Upper lobe of left lung (tissue), 6 donors: ENCODE results near the gene HIVEP3. TPM values are rescaled to one million over a fixed set of nuclear protein-coding genes. Genes with fewer than 3 reads are reported as not detected.
"Not testable (repeated sequence)": the region's sequence is repeated elsewhere in the genome, so short reads cannot be mapped to it uniquely, and the experiment has no call there.

ENCODE experiments used
- ATAC-seq, 2 donors: fragments of 200-7000 bp; cut with Tn5 transposase; one replicate each; pipeline ENCODE4 v1.9.1; 2022; ENCODE audit warnings: mild to moderate bottlenecking in 2 of 2, moderate library complexity in 2 of 2; ENCODE audit not compliant: low FRiP score in 2 of 2
- DNase-seq, 2 donors: peaks; one replicate each; pipeline ENCODE4 v3.0.0-alpha.2; 2019 to 2020
- H3K27ac ChIP-seq, 4 donors: fragments of 200-600 bp; sonication (generic); one replicate each; pipeline ENCODE4 v1.5.1; 2016 to 2019
- H3K27me3 ChIP-seq, 4 donors: fragments of 200-600 bp; sonication (generic); one replicate each; pipeline ENCODE4 v1.5.1; 2017 to 2019
- H3K36me3 ChIP-seq, 4 donors: fragments of 200-600 bp; sonication (generic); one replicate each; pipeline ENCODE4 v1.5.1; 2016 to 2019
- H3K4me1 ChIP-seq, 4 donors: fragments of 200-600 bp; sonication (generic); one replicate each; pipeline ENCODE4 v1.5.1; 2018 to 2019
- H3K4me3 ChIP-seq, 4 donors: fragments of 200-600 bp; sonication (generic); one replicate each; pipeline ENCODE4 v1.5.1; 2017 to 2019; ENCODE audit warnings: mild to moderate bottlenecking in 2 of 4, moderate library complexity in 1 of 4
- H3K9me3 ChIP-seq, 4 donors: fragments of 200-600 bp; sonication (generic); one replicate each; pipeline ENCODE4 v1.5.1; 2018 to 2019
- EP300 ChIP-seq, 4 donors: sonication (generic); formaldehyde crosslinking; IDR thresholded peaks; one replicate each; pipeline ENCODE4 v1.5.1; 2017; ENCODE audit warnings: antibody characterized with exemption in 4 of 4, control low read depth in 2 of 4
- POLR2A ChIP-seq, 4 donors: fragments of 450-650 bp; IDR thresholded peaks; one replicate each; pipeline ENCODE4 v1.5.1; 2016 to 2017; ENCODE audit warnings: antibody characterized with exemption in 4 of 4, mild to moderate bottlenecking in 2 of 4
- POLR2AphosphoS5 ChIP-seq, 2 donors: sonication (generic); formaldehyde crosslinking; IDR thresholded peaks; one replicate each; pipeline ENCODE4 v1.5.1; 2017; ENCODE audit warnings: antibody characterized with exemption in 2 of 2
- WGBS, 2 donors: methylation state at CpG; one replicate each; pipeline ENCODE4 v1.1.5; 2017 to 2018; 5-methylcytosine and 5-hydroxymethylcytosine counted together
- total RNA-seq, 6 donors: library from RNA; depleted of rRNA in 4 of 6; stranded (reverse); fragments of >200 nt in 4 of 6; gene quantifications; one replicate each; pipeline versions ENCODE4 v1.1.0 to v1.2.1, GENCODE V29; 2016 to 2021
- TF ChIP-seq, protein P1 (sequence below), 6 experiments: fragments of 450-650 bp in 4 of 6; fragments of 200-600 bp in 2 of 6; sonication (generic) in 2 of 6; IDR thresholded peaks; one replicate each; pipeline ENCODE4 v1.5.1; 2016 to 2019; ENCODE audit warnings: antibody characterized with exemption in 6 of 6
- donor health status: DM: no; HTN: no; CAD: no; lungs with moderate emphysema.
- donor health status: DM: no; HTN: yes; CAD: no; lungs with severe emphysema.

HIVEP3 gene
- total RNA-seq, 6 donors from 2014 or later, result 9.7 to 23.0 (median 11.6) TPM

GRCh38 chr1:41950820-41951219, 32.1 kb upstream of the HIVEP3 start:
- Histone ChIP-seq H3K4me1 (peaks cover 0 to 3% (median 0%) of the 10 kb centered on the region in 4 donors), H3K27me3 (no peaks in the 10 kb centered on the region), H3K36me3 (no peaks in the 10 kb centered on the region), H3K4me3 (no peak overlapping the region), H3K27ac (no peak overlapping the region), H3K9me3 (no peaks in the 10 kb centered on the region)
- ATAC-seq, result no peak
- WGBS, 2 donors, result 56 to 62% methylated on average over 1 of the region's 1 CpG
- no peak for DNase-seq
- TF ChIP-seq, protein P1, sequence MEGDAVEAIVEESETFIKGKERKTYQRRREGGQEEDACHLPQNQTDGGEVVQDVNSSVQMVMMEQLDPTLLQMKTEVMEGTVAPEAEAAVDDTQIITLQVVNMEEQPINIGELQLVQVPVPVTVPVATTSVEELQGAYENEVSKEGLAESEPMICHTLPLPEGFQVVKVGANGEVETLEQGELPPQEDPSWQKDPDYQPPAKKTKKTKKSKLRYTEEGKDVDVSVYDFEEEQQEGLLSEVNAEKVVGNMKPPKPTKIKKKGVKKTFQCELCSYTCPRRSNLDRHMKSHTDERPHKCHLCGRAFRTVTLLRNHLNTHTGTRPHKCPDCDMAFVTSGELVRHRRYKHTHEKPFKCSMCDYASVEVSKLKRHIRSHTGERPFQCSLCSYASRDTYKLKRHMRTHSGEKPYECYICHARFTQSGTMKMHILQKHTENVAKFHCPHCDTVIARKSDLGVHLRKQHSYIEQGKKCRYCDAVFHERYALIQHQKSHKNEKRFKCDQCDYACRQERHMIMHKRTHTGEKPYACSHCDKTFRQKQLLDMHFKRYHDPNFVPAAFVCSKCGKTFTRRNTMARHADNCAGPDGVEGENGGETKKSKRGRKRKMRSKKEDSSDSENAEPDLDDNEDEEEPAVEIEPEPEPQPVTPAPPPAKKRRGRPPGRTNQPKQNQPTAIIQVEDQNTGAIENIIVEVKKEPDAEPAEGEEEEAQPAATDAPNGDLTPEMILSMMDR (IDR thresholded peaks at IDR 0.05), result no peak
- TF ChIP-seq POLR2A (IDR thresholded peaks at IDR 0.05), result no peak
- TF ChIP-seq POLR2AphosphoS5 (IDR thresholded peaks at IDR 0.05), result no peak
- no peak for TF ChIP-seq EP300 (IDR thresholded peaks at IDR 0.05)

- 94 to 96% methylated on average over 10 of the region's 10 CpGs for WGBS, 2 donors
- H3K36me3 ChIP-seq, ATAC-seq, H3K4me1 ChIP-seq, H3K27me3 ChIP-seq, H3K4me3 ChIP-seq, H3K27ac ChIP-seq, H3K9me3 ChIP-seq: not testable (repeated sequence)
- DNase-seq, result peak in 1 of 2 donors; percentile 10
These were observed 27.2 kb upstream of the HIVEP3 start for GRCh38 chr1:41945946-41946345.

DNA sequence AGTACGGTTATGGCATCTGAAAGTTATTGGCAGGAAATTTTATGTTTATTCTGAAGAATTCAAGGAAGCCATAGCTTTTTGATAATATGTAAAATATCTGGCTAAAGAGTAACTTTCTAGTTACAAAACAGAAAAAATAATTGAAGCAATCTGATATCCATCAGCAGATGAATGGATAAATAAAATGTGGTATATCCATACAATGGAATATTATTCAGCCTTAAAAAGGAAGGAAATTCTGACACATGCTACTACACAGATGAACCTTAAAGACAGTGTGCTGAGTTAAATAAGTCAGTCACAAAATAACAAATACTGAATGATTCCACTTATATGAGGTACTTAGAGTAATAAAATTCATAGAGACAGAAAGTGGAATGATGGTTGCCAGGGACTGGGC, 25.0 kb upstream of the HIVEP3 start:
- no peak for ATAC-seq
- 90 to 91% methylated on average over 1 of the region's 1 CpG for WGBS, 2 donors
- Histone ChIP-seq H3K4me3 (no peak overlapping the region), H3K36me3 (no peaks in the 10 kb centered on the region), H3K27ac (no peak overlapping the region), H3K27me3 (no peaks in the 10 kb centered on the region), H3K9me3 (no peaks in the 10 kb centered on the region), H3K4me1 (no peaks in the 10 kb centered on the region)
- no peak for DNase-seq
- TF ChIP-seq EP300 (IDR thresholded peaks at IDR 0.05) (no peak), POLR2AphosphoS5 (IDR thresholded peaks at IDR 0.05) (no peak)

DNA sequence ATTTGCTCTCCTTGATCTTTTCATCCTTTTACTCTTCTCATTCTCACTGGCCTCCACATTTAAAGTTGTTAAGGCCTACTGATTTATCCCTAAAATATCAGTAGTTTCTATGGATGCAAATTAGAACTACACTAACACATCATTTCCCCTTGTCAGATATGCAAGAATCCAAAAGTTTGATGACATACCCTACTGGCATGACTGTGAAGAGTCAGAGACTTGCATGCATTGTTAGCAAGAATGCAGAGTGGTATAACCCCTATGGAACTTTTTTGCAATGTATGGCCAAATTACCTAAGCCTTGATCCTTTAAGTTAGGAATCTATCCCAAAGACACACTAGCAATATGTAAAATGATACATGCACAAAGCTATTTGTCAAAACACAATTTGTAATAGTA, 23.6 kb upstream of the HIVEP3 start:
- no peaks in the 10 kb centered on the region for H3K9me3 ChIP-seq
- H3K27ac ChIP-seq, result no peak overlapping the region
- no peak for DNase-seq
- no peaks in the 10 kb centered on the region for H3K4me1 ChIP-seq
- TF ChIP-seq POLR2A (IDR thresholded peaks at IDR 0.05) (no peak), POLR2AphosphoS5 (IDR thresholded peaks at IDR 0.05) (no peak), EP300 (IDR thresholded peaks at IDR 0.05) (no peak)
- TF ChIP-seq, protein P1 (IDR thresholded peaks at IDR 0.05), result no peak
- no peak overlapping the region for H3K4me3 ChIP-seq
- no peaks in the 10 kb centered on the region for H3K36me3 ChIP-seq
- no peaks in the 10 kb centered on the region for H3K27me3 ChIP-seq
- ATAC-seq, result no peak

DNA sequence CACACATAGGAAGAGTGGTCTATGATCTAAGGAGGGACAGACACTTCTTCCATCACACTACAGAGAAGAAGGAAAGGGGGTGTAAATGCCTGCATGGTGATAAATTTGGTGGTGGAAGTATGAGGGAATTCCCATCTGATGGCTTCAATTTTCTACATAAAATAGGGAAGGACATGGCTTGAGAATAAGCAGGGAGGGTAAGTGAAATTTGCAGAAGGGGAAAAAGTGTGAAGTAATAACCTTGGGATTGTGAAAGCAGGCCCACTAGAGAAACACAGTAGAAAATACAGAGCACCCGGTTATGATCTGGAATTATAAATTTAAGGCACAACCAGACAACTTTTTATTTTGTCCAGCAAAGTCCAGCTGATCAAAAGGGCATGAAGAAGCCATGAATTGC, 22.7 kb upstream of the HIVEP3 start:
- Histone ChIP-seq H3K36me3 (no peaks in the 10 kb centered on the region), H3K4me3 (no peak overlapping the region), H3K27me3 (no peaks in the 10 kb centered on the region), H3K9me3 (no peaks in the 10 kb centered on the region), H3K4me1 (no peaks in the 10 kb centered on the region), H3K27ac (no peak overlapping the region)
- WGBS, 2 donors, result 83 to 95% methylated on average over 1 of the region's 1 CpG
- DNase-seq (no peak), ATAC-seq (no peak)
- TF ChIP-seq POLR2AphosphoS5 (IDR thresholded peaks at IDR 0.05), result no peak
- no peak for TF ChIP-seq EP300 (IDR thresholded peaks at IDR 0.05)
- no peak for TF ChIP-seq POLR2A (IDR thresholded peaks at IDR 0.05)
- TF ChIP-seq, protein P1 (IDR thresholded peaks at IDR 0.05), result no peak

DNA sequence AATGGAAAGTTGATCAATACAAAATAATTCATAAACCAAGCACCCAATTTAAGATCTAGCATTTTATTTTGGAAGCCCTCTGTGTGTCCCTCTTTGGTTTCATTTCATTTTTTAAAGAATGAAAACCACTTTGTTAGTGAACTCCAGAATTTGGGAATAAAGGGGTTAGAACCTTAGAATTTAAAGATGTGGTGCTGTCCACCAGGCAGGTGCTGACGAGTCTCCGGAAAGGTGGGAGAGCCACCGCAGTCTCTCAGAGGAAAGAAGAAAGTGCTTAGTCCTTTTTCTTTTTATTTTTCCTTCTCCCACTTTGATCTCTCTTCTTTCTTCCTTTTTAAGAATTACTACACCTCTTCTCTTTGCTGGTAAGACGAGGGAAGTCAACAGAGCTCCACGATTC, 20.5 kb upstream of the HIVEP3 start:
- no peaks in the 10 kb centered on the region for H3K27me3 ChIP-seq
- H3K4me1 ChIP-seq, result no peaks in the 10 kb centered on the region
- WGBS, 2 donors, result 81 to 87% methylated on average over 5 of the region's 5 CpGs

More for the DNA sequence above, 20.5 kb upstream of the HIVEP3 start:
- no peak for DNase-seq
- Histone ChIP-seq H3K36me3 (no peaks in the 10 kb centered on the region), H3K4me3 (no peak overlapping the region), H3K9me3 (no peaks in the 10 kb centered on the region), H3K27ac (no peak overlapping the region)
- TF ChIP-seq POLR2AphosphoS5 (IDR thresholded peaks at IDR 0.05) (no peak), EP300 (IDR thresholded peaks at IDR 0.05) (no peak), POLR2A (IDR thresholded peaks at IDR 0.05) (no peak)
- TF ChIP-seq, protein P1 (IDR thresholded peaks at IDR 0.05), result no peak
- ATAC-seq, result no peak
